CD4-positive, alpha-beta memory T cell (primary cell): ENCODE results near the gene PRDM7. TPM values are rescaled to one million over a fixed set of nuclear protein-coding genes. Genes with fewer than 3 reads are reported as not detected.
"Not testable (repeated sequence)": the region's sequence is repeated elsewhere in the genome, so short reads cannot be mapped to it uniquely, and the experiment has no call there.

Experiments
- CTCF ChIA-PET: fragments of 350-600 bp; sonication (Branson Sonifier 250); formaldehyde crosslinking; loops from one replicate; lab custom pipeline; 2021; ENCODE audit warnings: inconsistent platforms; ENCODE audit not compliant: partially characterized antibody; lab: Charles Lee
- POLR2A ChIA-PET: fragments of 350-600 bp; sonication (Branson Sonifier 250); formaldehyde crosslinking; loops from one replicate; lab custom pipeline; 2021; ENCODE audit not compliant: partially characterized antibody; lab: Charles Lee
- DNase-seq, 5 donors: peaks; one replicate each; pipeline versions ENCODE4 v3.0.0 to v3.0.0-alpha.2; 2020 to 2022; ENCODE audit warnings: mixed read lengths in 1 of 5
- H3K27ac ChIP-seq: one replicate; pipeline ENCODE4 v1.7.0; 2013; ENCODE audit warnings: low read depth, low read length
- H3K27me3 ChIP-seq: 2 replicates; pipeline ENCODE4 v1.7.0; 2013; ENCODE audit warnings: mild to moderate bottlenecking, low read length, moderate library complexity; ENCODE audit not compliant: insufficient read depth
- H3K36me3 ChIP-seq: 2 replicates; pipeline ENCODE4 v1.7.0; 2013; ENCODE audit warnings: mild to moderate bottlenecking, low read length, moderate library complexity; ENCODE audit not compliant: insufficient read depth
- H3K4me1 ChIP-seq: 2 replicates; pipeline ENCODE4 v1.7.0; 2013; ENCODE audit warnings: mild to moderate bottlenecking, low read length, moderate library complexity; ENCODE audit not compliant: insufficient read depth
- H3K4me3 ChIP-seq, 2 donors: one replicate each; pipeline ENCODE4 v1.7.0; 2013; ENCODE audit warnings: low read length in 2 of 2, mild to moderate bottlenecking in 1 of 2
- H3K9me3 ChIP-seq, 2 donors: one replicate each; pipeline ENCODE4 v1.7.0; 2013; ENCODE audit warnings: low read length in 2 of 2, control low read depth in 1 of 2; ENCODE audit not compliant: control insufficient read depth in 1 of 2
- H3K27ac Mint-ChIP-seq, 7 donors: one replicate each; pipeline ENCODE4 v1.8.0; 2020 to 2021; ENCODE audit warnings: mixed read lengths in 7 of 7, mild to moderate bottlenecking in 6 of 7, inconsistent platforms in 3 of 7, moderate library complexity in 3 of 7
- H3K27me3 Mint-ChIP-seq, 2 donors: one replicate each; pipeline ENCODE4 v1.8.0; 2020 to 2021; ENCODE audit warnings: mixed read lengths in 2 of 2
- H3K36me3 Mint-ChIP-seq, 2 donors: one replicate each; pipeline ENCODE4 v1.8.0; 2020 to 2021; ENCODE audit warnings: mixed read lengths in 2 of 2, inconsistent platforms in 1 of 2, mild to moderate bottlenecking in 1 of 2
- H3K4me1 Mint-ChIP-seq, 4 donors: one replicate each; pipeline ENCODE4 v1.8.0; 2020 to 2021; ENCODE audit warnings: mixed read lengths in 4 of 4, mild to moderate bottlenecking in 1 of 4
- H3K4me3 Mint-ChIP-seq, 8 donors: one replicate each; pipeline ENCODE4 v1.8.0; 2020 to 2021; ENCODE audit warnings: mixed read lengths in 8 of 8, mild to moderate bottlenecking in 7 of 8, moderate library complexity in 6 of 8, inconsistent platforms in 3 of 8
- H3K9me3 Mint-ChIP-seq, 8 donors: one replicate each; pipeline ENCODE4 v1.8.0; 2020 to 2021; ENCODE audit warnings: mixed read lengths in 8 of 8, mild to moderate bottlenecking in 5 of 8, inconsistent platforms in 3 of 8, moderate library complexity in 1 of 8
- intact Hi-C: fragments of 100-400 bp; cut with micrococcal nuclease; formaldehyde crosslinking; loops from one replicate; pipeline ENCODE4 v1.15.1; 2023
- polyA plus RNA-seq, 2 donors: library from polyadenylated mRNA; unstranded; fragments of 300-500 nt; fragmentation: Illumina TruSeq; gene quantifications; one replicate each; pipeline ENCODE4 v1.2.3, GENCODE V29; 2021
- total RNA-seq, 2 experiments: library from RNA; stranded (reverse); gene quantifications; one replicate each; pipeline ENCODE4 v1.2.3, GENCODE V29; 2021

PRDM7 gene
- total RNA-seq: not detected
- polyA plus RNA-seq: not detected

DNA sequence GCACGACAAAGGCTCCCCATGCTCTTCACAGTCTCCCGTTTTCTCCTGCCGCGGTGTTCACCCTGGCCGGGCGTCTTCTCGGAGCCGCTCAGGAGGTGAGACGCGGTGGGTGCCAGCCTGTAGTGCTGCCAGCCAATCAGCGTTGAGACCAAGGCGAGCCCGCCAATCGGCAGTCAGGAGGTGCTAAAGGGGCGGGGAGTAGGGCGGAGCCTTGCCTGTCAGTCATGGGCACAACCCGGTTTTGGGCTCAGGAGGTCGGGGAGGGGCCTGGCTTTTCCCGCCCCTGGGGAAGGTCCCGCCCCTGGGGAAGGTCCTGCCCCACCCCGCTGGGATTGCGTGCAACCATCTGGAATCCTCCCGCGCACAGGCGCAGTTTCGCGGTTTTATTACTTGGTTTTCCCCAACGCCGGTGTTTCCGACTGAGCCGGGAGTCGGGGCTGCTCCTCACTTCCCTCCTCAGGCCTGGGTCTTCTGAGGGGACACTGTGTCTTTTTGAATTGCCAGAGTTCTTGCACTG is at the start of gene PRDM7:
Gene PRDM7 (minus strand): TSS at position 92 of the 517 bp plus-strand sequence. CDS start 1,421 bp downstream, outside the sequence.
- intact Hi-C loops: no loop called here
- Mint-ChIP-seq H3K36me3 (peaks cover 0 to 6% of the 10 kb centered on the region in 2 donors), H3K9me3 (peaks cover 0 to 2% (median 0%) of the 10 kb centered on the region in 8 donors), H3K27ac (peak within 1 kb of the TSS; percentile 86 to 95 (median 90)), H3K4me3 (peak within 1 kb of the TSS; percentile 83 to 97 (median 91)), H3K4me1 (peaks cover 15 to 30% (median 18%) of the 10 kb centered on the region in 4 donors), H3K27me3 (peaks cover 0 to 8% of the 10 kb centered on the region in 2 donors)
- no peaks in the 10 kb centered on the region for H3K9me3 ChIP-seq
- no peaks in the 10 kb centered on the region for H3K36me3 ChIP-seq
- peak within 1 kb of the TSS; percentile 50 for H3K27ac ChIP-seq
- CTCF ChIA-PET: interaction anchor here (1.1 kb wide), 1 partner anchor 15 kb away, joined by 3 read pairs; no protein-coding TSS in a partner anchor
- H3K4me1 ChIP-seq: peaks cover 23% of the 10 kb centered on the region
- H3K27me3 ChIP-seq: no peaks in the 10 kb centered on the region
- peak; percentile 91 to 96 (median 92) for DNase-seq
- POLR2A ChIA-PET: interaction anchor here (1.1 kb wide), 1 partner anchor 12 kb away, joined by 4 read pairs; no protein-coding TSS in a partner anchor
- peak within 1 kb of the TSS; percentile 36 to 49 for H3K4me3 ChIP-seq

DNA sequence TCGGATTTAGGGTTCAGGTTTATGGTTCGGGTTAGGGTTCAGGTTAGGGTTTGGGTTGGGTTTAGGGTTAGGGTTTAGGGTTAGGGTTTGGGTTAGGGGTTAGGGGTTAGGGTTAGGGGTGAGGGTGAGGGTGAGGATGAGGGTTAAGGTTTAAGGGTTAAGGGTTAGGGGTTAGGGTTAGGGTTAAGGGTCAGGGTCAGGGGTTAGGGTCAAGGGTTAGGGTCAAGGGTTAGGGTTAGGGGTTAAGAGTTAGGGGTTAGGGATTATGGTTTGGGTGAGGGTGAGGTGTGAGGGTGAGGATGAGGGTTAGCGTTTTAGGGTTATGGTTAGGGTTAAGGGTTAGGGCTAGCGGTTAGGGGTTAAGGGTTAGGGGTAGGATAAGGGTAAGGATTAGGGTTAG is 44.7 kb upstream of the PRDM7 start:
- intact Hi-C loops, H3K27me3 Mint-ChIP-seq, H3K27me3 ChIP-seq, H3K27ac Mint-ChIP-seq, H3K4me1 ChIP-seq, H3K4me3 ChIP-seq, DNase-seq, H3K36me3 ChIP-seq, H3K4me1 Mint-ChIP-seq, H3K9me3 Mint-ChIP-seq, POLR2A ChIA-PET, CTCF ChIA-PET, H3K9me3 ChIP-seq, H3K4me3 Mint-ChIP-seq, H3K36me3 Mint-ChIP-seq, H3K27ac ChIP-seq: not testable (repeated sequence)

DNA sequence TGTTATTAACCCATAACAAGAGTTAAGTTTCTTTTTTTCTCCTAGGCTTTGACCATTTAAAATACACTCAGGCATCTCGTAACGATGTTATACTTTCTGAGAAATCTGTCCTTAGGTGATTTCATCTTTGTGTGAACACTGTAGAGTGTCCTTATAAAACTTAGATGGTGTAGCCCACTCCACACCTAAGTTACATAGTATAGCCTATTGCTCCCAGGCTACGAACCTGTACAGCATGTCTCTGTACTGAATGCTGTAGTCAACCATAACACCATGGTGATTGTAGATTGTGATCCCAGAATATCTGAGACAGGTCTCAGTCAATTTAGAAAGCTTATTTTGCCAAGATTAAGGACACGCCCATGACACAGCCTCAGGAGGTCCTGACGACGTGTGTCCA is 30.5 kb upstream of the PRDM7 start:
- POLR2A ChIA-PET, H3K27me3 Mint-ChIP-seq: not testable (repeated sequence)

DNA sequence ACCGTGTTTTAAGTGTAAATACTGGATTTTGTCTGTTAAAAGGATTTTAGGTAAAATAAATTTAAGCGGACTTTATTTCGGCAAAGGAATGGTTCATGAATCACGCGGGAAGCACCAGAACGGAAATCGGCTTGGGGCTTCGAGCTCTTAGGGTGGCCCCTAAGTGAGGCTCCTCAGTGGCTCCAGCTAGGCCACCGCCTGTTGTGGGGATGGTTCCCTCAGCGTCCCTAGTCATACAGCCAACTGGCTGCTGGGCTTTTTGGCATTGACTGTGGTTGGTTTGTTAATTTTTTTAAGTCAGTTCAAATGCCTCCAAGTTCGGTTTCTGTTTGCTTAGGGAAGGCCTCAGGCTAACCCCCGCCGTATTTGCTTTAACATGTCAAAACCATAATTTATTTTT is 29.9 kb upstream of the PRDM7 start:
- H3K9me3 Mint-ChIP-seq, POLR2A ChIA-PET, H3K4me3 Mint-ChIP-seq, H3K27me3 ChIP-seq, H3K4me3 ChIP-seq, H3K36me3 ChIP-seq, H3K27ac Mint-ChIP-seq, CTCF ChIA-PET, H3K4me1 ChIP-seq, H3K27ac ChIP-seq, DNase-seq, H3K9me3 ChIP-seq, H3K4me1 Mint-ChIP-seq, intact Hi-C loops, H3K27me3 Mint-ChIP-seq, H3K36me3 Mint-ChIP-seq: not testable (repeated sequence)

More for the DNA sequence above, 30.5 kb upstream of the PRDM7 start:
- H3K36me3 ChIP-seq, H3K4me3 ChIP-seq, H3K9me3 Mint-ChIP-seq, H3K36me3 Mint-ChIP-seq, H3K4me3 Mint-ChIP-seq, H3K27ac ChIP-seq, H3K4me1 Mint-ChIP-seq, CTCF ChIA-PET, H3K27ac Mint-ChIP-seq, DNase-seq, H3K9me3 ChIP-seq, intact Hi-C loops, H3K27me3 ChIP-seq, H3K4me1 ChIP-seq: not testable (repeated sequence)

DNA sequence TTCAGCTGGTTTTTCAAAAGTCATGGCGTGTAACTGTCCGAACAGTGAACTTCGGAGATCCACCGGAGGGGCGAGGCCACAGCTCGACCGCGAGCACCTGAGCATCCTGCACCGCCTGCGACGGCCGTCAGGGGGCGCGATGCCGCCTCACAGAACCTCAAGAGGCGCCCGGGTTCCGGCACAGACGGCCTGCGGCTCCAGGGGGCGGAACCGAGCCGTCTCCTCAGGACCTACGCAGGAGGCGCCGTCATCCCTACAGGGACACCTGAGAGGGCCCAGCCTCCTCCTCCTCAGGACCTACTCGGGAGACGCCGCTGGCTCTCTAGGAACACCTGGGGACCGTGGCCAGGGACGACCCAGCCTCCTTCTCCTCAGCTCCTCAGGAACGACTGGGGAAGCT is 29.1 kb upstream of the PRDM7 start:
- H3K27me3 Mint-ChIP-seq, H3K4me3 ChIP-seq, H3K36me3 Mint-ChIP-seq, H3K4me1 ChIP-seq, H3K4me3 Mint-ChIP-seq, intact Hi-C loops, POLR2A ChIA-PET, H3K4me1 Mint-ChIP-seq, H3K27me3 ChIP-seq, H3K36me3 ChIP-seq, CTCF ChIA-PET, H3K9me3 Mint-ChIP-seq, H3K9me3 ChIP-seq, H3K27ac ChIP-seq: not testable (repeated sequence)
- peak; percentile 22 to 77 (median 67) for DNase-seq
- H3K27ac Mint-ChIP-seq: peak overlapping the region in 1 of 7 donors; percentile 53

- H3K4me3 ChIP-seq, H3K4me3 Mint-ChIP-seq, CTCF ChIA-PET, POLR2A ChIA-PET, intact Hi-C loops, DNase-seq, H3K27ac ChIP-seq, H3K36me3 ChIP-seq, H3K4me1 ChIP-seq, H3K36me3 Mint-ChIP-seq, H3K9me3 ChIP-seq, H3K4me1 Mint-ChIP-seq, H3K27me3 ChIP-seq, H3K9me3 Mint-ChIP-seq, H3K27me3 Mint-ChIP-seq, H3K27ac Mint-ChIP-seq: not testable (repeated sequence)
These were observed 27.6 kb upstream of the PRDM7 start for GRCh38 chr16:90104725-90105124.

DNA sequence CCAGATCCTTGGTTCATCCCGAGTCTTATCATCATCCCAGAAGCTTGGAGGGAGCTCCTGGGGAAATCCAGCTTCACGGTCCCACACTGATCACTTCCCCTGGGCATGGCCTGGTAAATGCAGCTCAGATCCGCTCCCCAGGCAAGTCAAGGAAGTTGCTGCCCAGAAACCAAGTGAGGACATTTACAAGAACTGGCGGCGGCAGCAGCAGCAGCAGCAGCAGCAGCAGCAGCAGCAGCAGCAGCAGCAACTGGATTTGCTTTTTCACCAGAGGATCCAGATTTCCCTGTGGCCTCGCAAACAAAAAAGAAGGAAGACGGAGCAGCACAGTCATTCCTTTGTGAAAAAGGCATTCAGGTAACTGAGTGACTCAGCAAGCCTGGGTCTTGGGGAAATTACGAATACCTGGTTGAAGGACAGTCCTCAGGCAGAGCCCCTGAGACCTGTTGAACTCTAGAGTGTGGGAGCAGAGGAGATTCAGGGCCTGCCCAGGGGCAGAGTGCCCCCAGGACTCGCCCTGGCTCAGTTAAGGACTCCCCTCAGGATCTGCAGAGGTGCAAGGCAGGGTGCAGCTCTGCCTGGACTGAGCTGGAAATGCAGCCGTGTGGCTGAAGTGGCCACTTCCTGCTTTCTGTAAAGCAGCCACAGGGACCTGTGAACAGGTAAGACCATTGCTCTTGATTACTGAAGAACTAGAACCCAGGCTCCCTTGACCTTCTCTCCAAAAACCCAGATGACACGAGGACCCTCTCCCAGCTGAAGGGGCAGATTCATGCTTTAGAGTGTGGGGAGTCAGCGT is 25.2 kb upstream of the PRDM7 start:
- H3K27me3 ChIP-seq, H3K9me3 ChIP-seq, H3K27ac ChIP-seq, H3K4me1 ChIP-seq, H3K36me3 Mint-ChIP-seq, H3K4me3 ChIP-seq, POLR2A ChIA-PET, H3K4me1 Mint-ChIP-seq, H3K36me3 ChIP-seq, H3K27me3 Mint-ChIP-seq, H3K4me3 Mint-ChIP-seq, H3K27ac Mint-ChIP-seq, intact Hi-C loops, DNase-seq, CTCF ChIA-PET, H3K9me3 Mint-ChIP-seq: not testable (repeated sequence)
